Pancreas (tissue), 10 donors: ENCODE data around the gene RNH1. TPM values are rescaled to one million over a fixed set of nuclear protein-coding genes. Genes with fewer than 3 reads are reported as not detected.

ENCODE experiments used
- ATAC-seq, 4 donors: fragments of 200-7000 bp; cut with Tn5 transposase; one replicate each; pipeline versions ENCODE4 v1.8.0 to v1.9.1; 2020; ENCODE audit warnings: mild to moderate bottlenecking in 4 of 4, moderate library complexity in 4 of 4
- DNase-seq, 6 donors: peaks; one replicate each; pipeline ENCODE4 v3.0.0-alpha.2; 2020
- FAIRE-seq: peaks from 2 replicates; lab custom pipeline; 2012; peaks lifted over from hg19 to GRCh38; lab: Jason Lieb, UNC
- H3K27ac ChIP-seq, 4 donors: fragments of 200-600 bp; sonication (generic); 1 replicate in 3 of 4; 2 replicates in 1 of 4; pipeline versions ENCODE4 v1.5.0 to v1.8.0; 2020
- H3K27me3 ChIP-seq, 4 donors: fragments of 200-600 bp; one replicate each; pipeline ENCODE4 v1.8.0; 2021
- H3K36me3 ChIP-seq, 3 donors: fragments of 200-600 bp; sonication (generic) in 1 of 3; one replicate each; pipeline versions ENCODE4 v1.5.0 to v1.8.0; 2020 to 2021
- H3K4me1 ChIP-seq, 3 donors: fragments of 200-600 bp; one replicate each; pipeline ENCODE4 v1.8.0; 2021
- H3K4me3 ChIP-seq, 4 donors: fragments of 200-600 bp; sonication (generic) in 2 of 4; one replicate each; pipeline versions ENCODE4 v1.5.0 to v1.8.0; 2020 to 2021
- H3K9me3 ChIP-seq, 4 donors: fragments of 200-600 bp; one replicate each; pipeline ENCODE4 v1.8.0; 2021
- WGBS, 2 donors: extraction: QIAGEN DNeasy Blood & Tissue Kit; methylation state at CpG; one replicate each; pipeline ENCODE4 v1.1.7; 2013; 5-methylcytosine and 5-hydroxymethylcytosine counted together
- intact Hi-C, 3 donors: fragments of 100-400 bp; cut with DNase I; formaldehyde crosslinking; loops; one replicate each; pipeline versions ENCODE4 v1.11.1 to v1.14.2; 2022
- polyA plus RNA-seq, 2 donors: library from polyadenylated mRNA; stranded (reverse); fragments of 200-250 nt; gene quantifications; one replicate each; pipeline ENCODE4 v1.2.3, GENCODE V29; 2013
- total RNA-seq, 6 donors: library from RNA; stranded (reverse); fragmentation: NEBNext Ultra II Directional in 4 of 6; extraction: Animal tissue kit (Norgen Biotek cat#: 25700) in 4 of 6; gene quantifications; one replicate each; pipeline versions ENCODE4 v1.2.1 to v1.2.4, GENCODE V29; 2021 to 2023
- TF ChIP-seq, protein P1 (sequence below), 4 donors: fragments of 200-600 bp; sonication (generic) in 3 of 4; IDR thresholded peaks; one replicate each; pipeline versions ENCODE4 v1.5.0 to v1.8.0; 2021; ENCODE audit warnings: antibody characterized with exemption in 4 of 4
- donor health status: healthy with polysubstance abuse.
- donor health status: DM: no; HTN: no; CAD: no; lungs with moderate emphysema.
- donor health status: DM: no; HTN: no; CAD: no.
- donor health status: control.
- donor health status: control.
- donor health status: Bipolar disorder and iron deficiency.
- donor health status: DM: yes; HTN: yes; CAD: no.
- donor health status: DM: no; HTN: no; CAD: no.
- donor health status: DM: no; HTN: no; CAD: no.
- donor health status: DM: yes; HTN: yes; CAD: no.

Gene RNH1
- total and polyA plus RNA-seq, 8 donors, result 38.9 to 87.7 (median 63.9) TPM

DNA sequence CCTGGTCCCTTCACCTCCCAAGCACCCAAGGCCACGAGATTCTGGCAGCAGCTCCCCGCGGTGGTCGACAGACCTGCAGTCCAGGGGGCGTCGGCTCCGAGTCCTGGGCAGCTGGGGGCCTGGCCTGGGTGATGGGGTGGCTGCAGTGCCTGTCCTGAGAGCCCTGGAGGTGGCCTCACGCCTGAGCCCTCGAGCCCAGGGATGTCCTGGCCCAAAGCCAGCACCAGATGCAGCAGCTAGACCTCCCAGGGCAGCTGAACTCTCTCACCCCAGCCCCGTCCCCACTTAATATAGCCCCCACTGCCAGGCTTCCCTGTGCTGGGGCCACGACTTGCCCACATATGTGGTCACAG lies 46.9 kb upstream of the RNH1 start:
- Histone ChIP-seq H3K4me3 (peak overlapping the region in 1 of 4 donors; percentile 54), H3K36me3 (no peaks in the 10 kb centered on the region), H3K27ac (no peak overlapping the region), H3K9me3 (no peaks in the 10 kb centered on the region), H3K4me1 (peaks cover 0 to 8% (median 7%) of the 10 kb centered on the region in 3 donors), H3K27me3 (no peaks in the 10 kb centered on the region)
- DNase-seq (peak in 1 of 6 donors; percentile 72), ATAC-seq (peak in 2 of 4 donors; percentile 0 to 2), FAIRE-seq (no peak)
- 34 to 35% methylated on average over 10 to 11 of the region's 11 CpGs for WGBS, 2 donors
- TF ChIP-seq, protein P1, sequence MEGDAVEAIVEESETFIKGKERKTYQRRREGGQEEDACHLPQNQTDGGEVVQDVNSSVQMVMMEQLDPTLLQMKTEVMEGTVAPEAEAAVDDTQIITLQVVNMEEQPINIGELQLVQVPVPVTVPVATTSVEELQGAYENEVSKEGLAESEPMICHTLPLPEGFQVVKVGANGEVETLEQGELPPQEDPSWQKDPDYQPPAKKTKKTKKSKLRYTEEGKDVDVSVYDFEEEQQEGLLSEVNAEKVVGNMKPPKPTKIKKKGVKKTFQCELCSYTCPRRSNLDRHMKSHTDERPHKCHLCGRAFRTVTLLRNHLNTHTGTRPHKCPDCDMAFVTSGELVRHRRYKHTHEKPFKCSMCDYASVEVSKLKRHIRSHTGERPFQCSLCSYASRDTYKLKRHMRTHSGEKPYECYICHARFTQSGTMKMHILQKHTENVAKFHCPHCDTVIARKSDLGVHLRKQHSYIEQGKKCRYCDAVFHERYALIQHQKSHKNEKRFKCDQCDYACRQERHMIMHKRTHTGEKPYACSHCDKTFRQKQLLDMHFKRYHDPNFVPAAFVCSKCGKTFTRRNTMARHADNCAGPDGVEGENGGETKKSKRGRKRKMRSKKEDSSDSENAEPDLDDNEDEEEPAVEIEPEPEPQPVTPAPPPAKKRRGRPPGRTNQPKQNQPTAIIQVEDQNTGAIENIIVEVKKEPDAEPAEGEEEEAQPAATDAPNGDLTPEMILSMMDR (IDR thresholded peaks at IDR 0.05), result no peak
- intact Hi-C loops, result loop anchor here in 1 of 3 donors (10.0 kb wide), 1 partner anchor 171 kb away; no protein-coding TSS in a partner anchor

- 70 to 74% methylated on average over 26 to 27 of the region's 27 CpGs for WGBS, 2 donors
- no peak overlapping the region for H3K27ac ChIP-seq
- no peaks in the 10 kb centered on the region for H3K36me3 ChIP-seq
- DNase-seq (peak in 2 of 6 donors; percentile 51 to 81), ATAC-seq (no peak), FAIRE-seq (no peak)
- H3K27me3 ChIP-seq, result no peaks in the 10 kb centered on the region
- TF ChIP-seq, protein P1 (IDR thresholded peaks at IDR 0.05), result no peak
- peaks cover 0 to 8% (median 7%) of the 10 kb centered on the region in 3 donors for H3K4me1 ChIP-seq
- no peaks in the 10 kb centered on the region for H3K9me3 ChIP-seq
- no peak overlapping the region for H3K4me3 ChIP-seq
- intact Hi-C loops, result loop anchor here in 1 of 3 donors (10.0 kb wide), 1 partner anchor 171 kb away; no protein-coding TSS in a partner anchor
These were observed 46.3 kb upstream of the RNH1 start for GRCh38 chr11:553083-553987.

DNA sequence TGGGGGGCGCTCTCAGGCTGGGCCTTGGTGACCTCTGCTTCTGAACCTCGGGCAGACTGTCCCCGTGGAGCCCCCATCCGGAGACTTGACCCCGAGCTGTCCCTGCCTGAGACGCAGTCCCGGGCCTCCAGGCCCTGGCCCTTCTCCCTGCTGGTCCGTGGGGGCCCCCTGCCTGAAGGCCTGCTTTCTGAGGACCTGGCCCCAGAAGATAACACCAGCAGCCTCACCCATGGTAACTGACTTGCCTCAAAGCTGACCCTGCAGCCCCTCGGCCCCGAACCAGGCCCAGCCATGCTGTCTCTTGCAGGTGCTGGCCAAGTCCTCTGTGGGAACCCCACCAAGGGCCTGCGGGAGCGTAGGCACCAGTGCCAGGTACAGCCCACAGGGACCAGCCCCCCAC lies 44.6 kb upstream of the RNH1 start:
- DNase-seq (peak in 2 of 6 donors; percentile 31 to 79), ATAC-seq (no peak), FAIRE-seq (no peak)
- no peaks in the 10 kb centered on the region for H3K9me3 ChIP-seq
- H3K4me3 ChIP-seq, result no peak overlapping the region
- H3K27me3 ChIP-seq, result no peaks in the 10 kb centered on the region
- intact Hi-C loops, result loop anchor here in 1 of 3 donors (10.0 kb wide), 1 partner anchor 173 kb away; no protein-coding TSS in a partner anchor
- TF ChIP-seq, protein P1 (IDR thresholded peaks at IDR 0.05), result no peak
- H3K36me3 ChIP-seq, result no peaks in the 10 kb centered on the region
- WGBS, 2 donors, result 79 to 81% methylated on average over 10 to 12 of the region's 12 CpGs
- H3K4me1 ChIP-seq, result peaks cover 0 to 8% (median 7%) of the 10 kb centered on the region in 3 donors
- H3K27ac ChIP-seq, result no peak overlapping the region

DNA sequence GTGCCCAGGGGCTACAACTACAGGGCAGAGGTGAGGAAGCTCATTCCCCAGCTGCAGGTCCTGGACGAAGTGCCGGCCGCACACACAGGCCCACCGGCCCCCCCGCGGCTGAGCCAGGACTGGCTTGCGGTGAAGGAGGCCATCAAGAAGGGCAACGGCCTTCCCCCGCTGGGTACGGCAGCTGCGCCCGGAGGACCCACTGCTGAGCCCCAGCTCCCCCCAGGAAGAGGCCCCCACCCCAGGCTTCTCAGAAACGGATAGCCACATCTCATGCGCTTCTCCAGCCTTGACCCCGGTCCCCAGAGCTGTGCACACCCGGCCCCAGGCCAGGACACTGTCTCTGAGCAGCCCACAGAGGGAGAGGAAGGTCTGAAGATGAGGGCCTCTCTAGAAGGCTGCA lies 44.1 kb upstream of the RNH1 start:
- TF ChIP-seq, protein P1 (IDR thresholded peaks at IDR 0.05), result no peak
- H3K36me3 ChIP-seq, result no peaks in the 10 kb centered on the region
- no peaks in the 10 kb centered on the region for H3K9me3 ChIP-seq
- DNase-seq, result peak in 2 of 6 donors; percentile 27 to 65
- H3K27ac ChIP-seq, result no peak overlapping the region
- ATAC-seq, result no peak
- 85 to 93% methylated on average over 13 to 16 of the region's 16 CpGs for WGBS, 2 donors
- no peak overlapping the region for H3K4me3 ChIP-seq
- H3K27me3 ChIP-seq, result no peaks in the 10 kb centered on the region
- H3K4me1 ChIP-seq, result peaks cover 0 to 8% (median 7%) of the 10 kb centered on the region in 3 donors
- intact Hi-C loops, result loop anchor here in 1 of 3 donors (10.0 kb wide), 1 partner anchor 174 kb away; no protein-coding TSS in a partner anchor
- FAIRE-seq, result no peak
